Stimulated activated CD8-positive, alpha-beta memory T cell treated with anti-CD3 and anti-CD28 coated beads, Interleukin-2, amount 100 ng/mL, for 1 hour (primary cell): ENCODE data around the gene UVRAG.

Source experiments
- DNase-seq, 2 donors: peaks; one replicate each; pipeline ENCODE4 v3.0.0-alpha.2; 2020; ENCODE audit warnings: low read depth in 2 of 2

UVRAG gene

GRCh38 chr11:76163289-76163880, 348.4 kb downstream of the UVRAG start:
- DNase-seq = no peak

GRCh38 chr11:76164081-76164480, 349.1 kb downstream of the UVRAG start:
- no peak for DNase-seq

GRCh38 chr11:76164861-76165751, 350.1 kb downstream of the UVRAG start:
- no peak for DNase-seq

GRCh38 chr11:76166314-76166713, 351.3 kb downstream of the UVRAG start:
- DNase-seq = no peak

- DNase-seq = no peak
Measured at GRCh38 chr11:76167590-76167989, 352.6 kb downstream of the UVRAG start.

GRCh38 chr11:76169473-76169896, 354.5 kb downstream of the UVRAG start:
- no peak for DNase-seq

GRCh38 chr11:76170468-76170867, 355.5 kb downstream of the UVRAG start:
- DNase-seq = no peak

GRCh38 chr11:76172583-76172982, 357.6 kb downstream of the UVRAG start:
- DNase-seq = no peak

- DNase-seq = no peak
Measured at GRCh38 chr11:76173663-76174062, 358.7 kb downstream of the UVRAG start.

GRCh38 chr11:76174330-76174729, 359.3 kb downstream of the UVRAG start:
- no peak for DNase-seq

GRCh38 chr11:76175783-76176182, 360.8 kb downstream of the UVRAG start:
- DNase-seq = no peak

GRCh38 chr11:76176463-76176862, 361.5 kb downstream of the UVRAG start:
- DNase-seq = no peak

- DNase-seq = no peak
Measured at GRCh38 chr11:76177250-76177686, 362.3 kb downstream of the UVRAG start.

- no peak for DNase-seq
Measured at GRCh38 chr11:76179147-76179546, 364.1 kb downstream of the UVRAG start.

GRCh38 chr11:76181371-76181770, 366.4 kb downstream of the UVRAG start:
- no peak for DNase-seq

GRCh38 chr11:76184551-76184993, 369.6 kb downstream of the UVRAG start:
- DNase-seq = no peak

GRCh38 chr11:76185511-76185910, 370.5 kb downstream of the UVRAG start:
- no peak for DNase-seq

GRCh38 chr11:76185931-76186401, 371.0 kb downstream of the UVRAG start:
- DNase-seq = no peak

- DNase-seq = no peak
Measured at GRCh38 chr11:76186776-76187279, 371.8 kb downstream of the UVRAG start.

- DNase-seq = no peak
Measured at GRCh38 chr11:76188873-76189272, 373.9 kb downstream of the UVRAG start.

- no peak for DNase-seq
Measured at GRCh38 chr11:76189682-76190081, 374.7 kb downstream of the UVRAG start.

- DNase-seq = no peak
Measured at GRCh38 chr11:76190376-76190775, 375.4 kb downstream of the UVRAG start.
